Chondrocyte (in vitro differentiated cells): ENCODE data around the gene RNASE7. TPM values are rescaled to one million over a fixed set of nuclear protein-coding genes. Genes with fewer than 3 reads are reported as not detected.

Experiments used
- DNase-seq: peaks from one replicate; pipeline ENCODE4 v3.0.0; 2021; ENCODE audit warnings: mixed read lengths, low spot score
- H3K27ac Mint-ChIP-seq: one replicate; pipeline ENCODE4 v1.8.0; 2021; ENCODE audit warnings: mild to moderate bottlenecking, moderate library complexity, mixed read lengths; ENCODE audit not compliant: unreplicated experiment
- H3K27me3 Mint-ChIP-seq: 2 replicates; pipeline ENCODE4 v1.8.0; 2021; ENCODE audit warnings: low read depth, mixed read lengths
- H3K36me3 Mint-ChIP-seq: 2 replicates; pipeline ENCODE4 v1.8.0; 2021; ENCODE audit warnings: low read depth, mixed read lengths
- H3K4me1 Mint-ChIP-seq: 2 replicates; pipeline ENCODE4 v1.8.0; 2021; ENCODE audit warnings: low read depth, mild to moderate bottlenecking, mixed read lengths
- H3K4me3 Mint-ChIP-seq: one replicate; pipeline ENCODE4 v1.8.0; 2021; ENCODE audit warnings: mild to moderate bottlenecking, moderate library complexity, mixed read lengths; ENCODE audit not compliant: unreplicated experiment
- H3K9me3 Mint-ChIP-seq: 2 replicates; pipeline ENCODE4 v1.8.0; 2021; ENCODE audit warnings: low read depth, mixed read lengths
- total RNA-seq: library from RNA; stranded (reverse); gene quantifications from 3 replicates; pipeline ENCODE4 v1.2.1, GENCODE V29; 2021
- TF ChIP-seq, protein P1 (sequence below): fragments of 200-600 bp; sonication (generic); IDR thresholded peaks from 2 replicates; pipeline ENCODE4 v1.5.0; 2021; ENCODE audit warnings: antibody characterized with exemption, mild to moderate bottlenecking, moderate library complexity

RNASE7 gene
- total RNA-seq, 1 donor from 2014 or later: not detected

DNA sequence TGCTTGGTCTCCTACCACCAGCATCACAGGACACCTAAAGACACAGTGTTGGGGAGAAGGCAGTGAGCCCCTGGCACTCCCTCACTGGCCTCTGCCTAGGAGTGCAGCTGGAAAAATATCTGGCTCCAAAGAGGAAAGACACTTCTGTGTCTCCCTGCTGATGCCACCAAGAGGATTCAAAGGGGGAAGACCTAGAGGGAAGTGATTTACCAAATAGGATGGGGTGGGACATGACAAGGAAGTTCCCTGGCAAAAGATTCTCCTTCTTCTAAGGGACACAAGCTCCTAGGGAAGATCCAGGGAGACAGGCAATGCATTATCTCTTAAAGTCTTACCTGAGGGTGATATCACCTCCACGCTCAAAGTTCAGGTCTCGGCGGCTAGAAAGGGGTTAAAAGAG lies 23.4 kb upstream of the RNASE7 start:
- TF ChIP-seq, protein P1, sequence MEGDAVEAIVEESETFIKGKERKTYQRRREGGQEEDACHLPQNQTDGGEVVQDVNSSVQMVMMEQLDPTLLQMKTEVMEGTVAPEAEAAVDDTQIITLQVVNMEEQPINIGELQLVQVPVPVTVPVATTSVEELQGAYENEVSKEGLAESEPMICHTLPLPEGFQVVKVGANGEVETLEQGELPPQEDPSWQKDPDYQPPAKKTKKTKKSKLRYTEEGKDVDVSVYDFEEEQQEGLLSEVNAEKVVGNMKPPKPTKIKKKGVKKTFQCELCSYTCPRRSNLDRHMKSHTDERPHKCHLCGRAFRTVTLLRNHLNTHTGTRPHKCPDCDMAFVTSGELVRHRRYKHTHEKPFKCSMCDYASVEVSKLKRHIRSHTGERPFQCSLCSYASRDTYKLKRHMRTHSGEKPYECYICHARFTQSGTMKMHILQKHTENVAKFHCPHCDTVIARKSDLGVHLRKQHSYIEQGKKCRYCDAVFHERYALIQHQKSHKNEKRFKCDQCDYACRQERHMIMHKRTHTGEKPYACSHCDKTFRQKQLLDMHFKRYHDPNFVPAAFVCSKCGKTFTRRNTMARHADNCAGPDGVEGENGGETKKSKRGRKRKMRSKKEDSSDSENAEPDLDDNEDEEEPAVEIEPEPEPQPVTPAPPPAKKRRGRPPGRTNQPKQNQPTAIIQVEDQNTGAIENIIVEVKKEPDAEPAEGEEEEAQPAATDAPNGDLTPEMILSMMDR: no peak
- peaks cover 6% of the 10 kb centered on the region for H3K27me3 Mint-ChIP-seq
- no peaks in the 10 kb centered on the region for H3K36me3 Mint-ChIP-seq
- H3K4me1 Mint-ChIP-seq: no peaks in the 10 kb centered on the region
- DNase-seq: no peak
- H3K27ac Mint-ChIP-seq: no peak overlapping the region
- no peaks in the 10 kb centered on the region for H3K9me3 Mint-ChIP-seq
- H3K4me3 Mint-ChIP-seq: no peak overlapping the region

DNA sequence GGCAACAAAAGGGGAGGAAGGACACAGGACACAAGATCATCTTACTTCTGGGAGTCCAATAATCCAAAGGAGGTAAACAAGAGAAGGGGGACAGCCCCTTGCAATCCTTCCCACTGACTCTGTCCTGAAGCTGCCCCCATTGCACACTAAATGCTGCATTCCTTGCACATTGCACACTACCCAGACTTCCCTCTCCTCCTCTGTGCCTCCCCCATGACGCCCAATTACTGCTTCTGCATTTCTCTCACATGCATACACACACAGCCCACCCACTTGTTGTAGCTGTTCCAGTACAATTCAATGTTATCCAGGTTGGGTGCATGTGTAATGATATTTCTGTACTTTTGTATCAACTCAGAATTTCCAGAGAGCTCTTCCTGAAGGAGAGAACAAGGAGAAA lies 22.8 kb upstream of the RNASE7 start:
- H3K27me3 Mint-ChIP-seq: peaks cover 10% of the 10 kb centered on the region
- no peak overlapping the region for H3K4me3 Mint-ChIP-seq
- DNase-seq: no peak
- no peaks in the 10 kb centered on the region for H3K9me3 Mint-ChIP-seq
- TF ChIP-seq, protein P1: no peak
- no peaks in the 10 kb centered on the region for H3K36me3 Mint-ChIP-seq
- peaks cover 5% of the 10 kb centered on the region for H3K4me1 Mint-ChIP-seq
- no peak overlapping the region for H3K27ac Mint-ChIP-seq

DNA sequence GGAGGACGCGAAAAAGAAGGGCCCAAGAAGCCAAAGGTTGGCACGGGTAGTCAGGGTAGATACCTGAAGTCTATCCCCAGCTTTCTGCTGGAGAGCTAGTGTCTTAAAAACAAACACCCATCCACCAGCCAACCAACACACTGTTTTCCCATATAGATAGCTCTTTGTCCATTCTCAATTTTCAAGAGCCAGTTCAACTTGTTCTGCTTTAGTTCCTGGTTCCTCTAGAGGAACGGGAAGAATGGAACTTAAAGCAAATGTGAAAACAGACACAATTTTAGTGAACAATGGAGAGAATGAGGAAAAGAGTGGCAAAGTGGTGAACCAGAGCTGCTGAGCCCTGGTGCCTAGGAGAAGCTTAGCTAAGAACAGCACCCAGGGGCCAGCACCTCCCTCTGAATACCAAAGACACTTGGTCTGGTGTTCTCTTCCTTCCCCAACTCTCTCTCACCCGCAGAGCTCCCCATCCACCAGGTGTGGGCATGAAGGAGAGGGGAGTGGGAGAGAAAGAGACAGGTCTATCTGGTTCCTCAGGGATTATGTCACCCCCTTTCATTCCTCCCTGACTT lies 21.1 kb upstream of the RNASE7 start:
- no peaks in the 10 kb centered on the region for H3K36me3 Mint-ChIP-seq
- no peak overlapping the region for H3K27ac Mint-ChIP-seq
- DNase-seq: no peak
- peaks cover 7% of the 10 kb centered on the region for H3K4me1 Mint-ChIP-seq
- TF ChIP-seq, protein P1: no peak
- H3K4me3 Mint-ChIP-seq: no peak overlapping the region
- peaks cover 10% of the 10 kb centered on the region for H3K27me3 Mint-ChIP-seq
- H3K9me3 Mint-ChIP-seq: no peaks in the 10 kb centered on the region

DNA sequence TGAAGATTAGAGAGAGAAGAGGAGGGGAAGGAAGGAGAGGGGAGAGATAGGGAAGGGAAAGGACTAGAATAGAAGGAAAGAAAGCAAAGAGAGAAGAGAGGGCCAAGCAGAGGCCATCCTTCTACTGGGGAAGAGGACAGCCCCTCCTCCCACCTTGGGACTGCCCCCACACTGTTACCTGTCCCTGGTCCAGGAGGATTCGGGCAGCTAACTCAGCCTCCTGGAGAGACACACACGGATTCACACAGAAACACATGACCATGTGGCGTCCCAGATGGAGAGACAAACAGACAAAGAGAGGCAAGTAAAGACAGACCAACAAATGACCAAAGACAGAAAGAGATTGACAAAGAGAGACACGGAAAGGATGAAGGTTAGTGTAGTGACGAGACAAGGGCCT lies 19.5 kb upstream of the RNASE7 start:
- Mint-ChIP-seq H3K4me3 (no peak overlapping the region), H3K4me1 (peaks cover 10% of the 10 kb centered on the region), H3K36me3 (no peaks in the 10 kb centered on the region), H3K27ac (no peak overlapping the region), H3K27me3 (peaks cover 10% of the 10 kb centered on the region), H3K9me3 (no peaks in the 10 kb centered on the region)
- TF ChIP-seq, protein P1: no peak
- no peak for DNase-seq

DNA sequence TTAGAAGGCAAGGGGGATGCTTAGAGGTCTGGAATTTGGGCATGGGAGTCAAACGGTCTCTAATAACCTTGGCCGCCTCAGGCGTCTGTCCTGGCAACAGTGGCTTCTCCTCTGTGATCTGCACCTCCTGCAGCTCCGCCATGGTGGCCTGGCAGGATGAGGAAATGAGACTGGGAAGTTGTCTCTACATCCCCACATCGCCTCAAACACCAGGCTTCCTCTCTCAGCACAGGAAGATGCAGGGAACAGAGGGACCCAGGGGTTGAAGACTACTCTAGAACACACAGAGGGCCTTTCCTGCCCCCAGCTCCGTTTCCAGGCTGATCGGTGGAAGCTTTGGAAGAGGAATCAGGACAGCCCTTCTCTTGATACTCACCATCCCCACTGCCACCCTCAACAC lies 19.0 kb upstream of the RNASE7 start:
- no peak for DNase-seq
- Mint-ChIP-seq H3K27me3 (peaks cover 10% of the 10 kb centered on the region), H3K36me3 (no peaks in the 10 kb centered on the region), H3K27ac (no peak overlapping the region), H3K4me3 (no peak overlapping the region), H3K9me3 (no peaks in the 10 kb centered on the region), H3K4me1 (peaks cover 10% of the 10 kb centered on the region)
- TF ChIP-seq, protein P1: no peak
